HG03135 (cell line): Measurements from ENCODE around the gene TMEM37.

Experiments used
- ATAC-seq: cut with Tn5 transposase; IDR thresholded peaks from one replicate; pipeline ENCODE4 v1.9.1; 2021; ENCODE audit warnings: mild to moderate bottlenecking, moderate library complexity; ENCODE audit not compliant: unreplicated experiment

The TMEM37 gene

GRCh38 chr2:119416299-119416923 lies 15.2 kb upstream of the TMEM37 start:
- ATAC-seq = no peak

- no peak for ATAC-seq
These were observed 13.7 kb upstream of the TMEM37 start for GRCh38 chr2:119417908-119418307.

- ATAC-seq = no peak
These were observed 12.6 kb upstream of the TMEM37 start for GRCh38 chr2:119419065-119419464.

DNA sequence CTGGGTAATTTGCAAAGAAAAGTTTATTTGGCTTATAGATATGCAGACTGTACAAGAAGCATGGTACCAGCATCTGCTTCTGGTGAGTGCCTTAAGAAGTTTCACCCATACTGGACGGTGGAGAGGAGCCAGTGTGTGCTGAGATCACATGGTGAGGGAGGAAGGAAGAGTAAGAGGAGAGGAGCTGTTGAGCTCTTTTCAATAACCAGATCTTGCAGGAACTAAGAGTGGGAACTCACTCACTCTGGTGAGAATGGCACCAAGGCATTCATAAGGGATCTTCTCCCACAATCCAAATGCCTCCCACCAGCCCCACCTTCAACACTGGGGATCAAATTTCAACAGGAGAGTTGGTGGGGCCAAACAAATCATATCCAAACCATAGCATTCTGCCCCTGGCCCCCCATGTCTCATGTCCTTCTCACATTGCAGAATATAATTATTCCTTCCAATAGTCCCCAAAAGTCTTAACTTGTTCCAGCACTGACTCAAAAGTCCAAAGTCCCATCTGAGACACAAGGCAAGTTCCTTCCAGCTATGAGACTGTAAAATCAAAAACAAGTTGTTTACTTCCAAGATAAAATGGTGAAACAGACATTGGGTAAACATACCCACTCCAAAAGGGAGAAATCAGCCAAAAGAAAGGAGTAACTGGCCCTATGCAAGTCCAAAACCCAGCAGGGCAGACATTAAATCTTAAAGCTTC lies 11.7 kb upstream of the TMEM37 start:
- no peak for ATAC-seq

GRCh38 chr2:119421304-119421703 lies 10.3 kb upstream of the TMEM37 start:
- ATAC-seq = no peak

DNA sequence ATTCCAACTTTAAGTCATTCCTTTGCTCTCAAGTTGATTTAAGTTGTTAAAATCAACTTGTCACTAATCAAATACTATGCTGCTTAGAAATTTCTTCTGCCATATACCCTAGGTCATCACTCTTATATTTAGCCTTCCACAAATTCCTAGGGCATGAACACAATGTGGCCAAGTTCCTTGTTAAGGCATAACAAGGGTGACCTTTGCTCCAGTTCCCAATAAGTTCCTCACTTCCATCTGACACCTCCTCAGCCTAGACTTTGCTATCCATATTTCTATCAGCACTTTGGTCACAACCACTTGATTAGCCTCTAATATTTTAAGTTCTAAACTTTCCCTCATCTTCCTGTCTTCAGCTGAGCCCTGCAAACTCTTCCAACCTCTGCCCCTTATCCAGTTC lies 9.9 kb upstream of the TMEM37 start:
- ATAC-seq = no peak

GRCh38 chr2:119422360-119423107 lies 9.1 kb upstream of the TMEM37 start:
- no peak for ATAC-seq

DNA sequence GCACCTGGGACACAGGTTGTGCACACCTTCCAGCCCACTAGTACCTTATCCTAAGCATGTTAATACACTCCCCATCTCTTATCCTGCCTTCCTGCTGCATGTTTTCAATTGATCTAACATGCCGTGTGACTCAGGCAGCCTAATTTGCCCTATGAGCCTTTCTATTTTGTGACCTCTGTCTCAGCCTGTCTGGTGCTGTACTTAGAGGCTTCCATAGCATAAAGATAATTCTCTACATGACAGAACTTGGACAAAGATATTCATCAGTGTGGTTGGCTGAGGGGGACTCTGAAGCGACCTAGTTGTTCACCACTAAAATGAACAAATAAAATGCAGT lies 8.6 kb upstream of the TMEM37 start:
- no peak for ATAC-seq

- ATAC-seq = no peak
These were observed 7.8 kb upstream of the TMEM37 start for GRCh38 chr2:119423811-119424210.

DNA sequence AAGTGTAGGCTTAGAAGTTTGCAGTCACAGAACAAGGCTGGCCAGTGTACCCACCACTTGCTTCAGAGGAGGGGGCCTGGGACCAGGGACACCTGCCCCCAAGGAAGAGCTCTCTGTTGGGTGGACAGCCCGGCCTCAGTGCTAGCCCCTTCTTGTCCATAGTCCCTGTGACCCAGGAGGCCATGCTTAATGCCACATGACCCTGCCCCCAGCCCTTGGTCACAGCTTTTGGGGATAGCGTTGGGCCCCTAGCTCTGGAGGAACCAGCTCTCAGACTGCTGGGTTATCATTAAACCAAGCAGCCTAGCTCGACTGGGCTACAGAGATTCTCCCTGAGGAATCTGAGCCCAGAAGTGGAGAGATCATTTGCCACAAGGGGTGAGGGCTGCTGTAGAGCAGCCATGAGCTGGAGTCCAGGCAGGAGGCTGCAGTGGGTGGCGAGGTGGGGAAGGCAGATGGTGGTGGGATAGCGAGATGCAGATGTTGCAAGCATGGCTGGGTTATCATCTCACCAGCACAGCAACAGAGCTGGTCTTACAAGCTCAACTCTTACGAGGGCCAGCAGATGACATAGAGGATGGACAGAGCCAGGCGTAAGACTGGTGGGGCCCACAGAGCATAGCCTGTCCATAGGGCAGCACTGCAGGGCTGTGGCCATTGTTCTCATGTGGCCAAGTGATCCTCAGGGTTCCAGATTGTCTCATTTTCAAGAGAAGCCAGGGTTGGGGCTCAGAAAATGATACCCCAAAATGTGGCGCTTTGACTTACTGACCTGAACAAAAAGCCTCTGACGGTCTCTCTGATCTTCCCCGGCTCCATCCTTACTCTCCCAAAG lies 7.2 kb upstream of the TMEM37 start:
- ATAC-seq = no peak

GRCh38 chr2:119425119-119425405 lies 6.6 kb upstream of the TMEM37 start:
- ATAC-seq = no peak

- ATAC-seq = no peak
These were observed 5.8 kb upstream of the TMEM37 start for GRCh38 chr2:119425620-119426395.

- ATAC-seq = no peak
These were observed 5.3 kb upstream of the TMEM37 start for GRCh38 chr2:119426396-119426675.

DNA sequence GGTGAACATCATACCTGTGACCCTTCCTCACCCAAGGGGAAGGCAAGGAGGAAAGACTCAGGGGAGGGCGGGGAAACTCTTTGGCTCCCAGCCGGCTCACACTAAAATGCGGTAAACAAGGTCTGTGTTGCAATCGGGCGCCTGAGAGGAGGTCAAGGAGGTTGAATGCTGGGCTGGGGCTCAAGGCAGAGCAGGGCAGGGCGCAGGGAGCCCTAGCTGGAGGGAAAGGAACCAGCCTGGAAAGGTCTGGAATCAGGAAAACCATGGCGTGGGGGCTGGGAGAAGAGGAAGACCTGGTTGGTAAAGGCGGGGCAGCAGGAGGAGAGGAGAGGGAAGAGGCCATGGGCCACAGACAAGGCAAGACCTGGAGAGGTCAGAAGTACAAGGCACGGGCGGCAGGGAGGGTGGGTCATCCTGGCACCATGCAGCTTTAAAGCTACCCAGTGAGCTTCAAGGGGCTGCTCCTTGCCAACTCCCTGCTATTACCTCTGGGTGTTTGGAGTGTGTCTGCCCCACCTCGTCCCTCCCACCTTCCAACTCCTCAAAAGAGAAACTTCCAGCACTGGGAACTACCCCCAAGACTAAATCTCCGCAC lies 4.8 kb upstream of the TMEM37 start:
- no peak for ATAC-seq

DNA sequence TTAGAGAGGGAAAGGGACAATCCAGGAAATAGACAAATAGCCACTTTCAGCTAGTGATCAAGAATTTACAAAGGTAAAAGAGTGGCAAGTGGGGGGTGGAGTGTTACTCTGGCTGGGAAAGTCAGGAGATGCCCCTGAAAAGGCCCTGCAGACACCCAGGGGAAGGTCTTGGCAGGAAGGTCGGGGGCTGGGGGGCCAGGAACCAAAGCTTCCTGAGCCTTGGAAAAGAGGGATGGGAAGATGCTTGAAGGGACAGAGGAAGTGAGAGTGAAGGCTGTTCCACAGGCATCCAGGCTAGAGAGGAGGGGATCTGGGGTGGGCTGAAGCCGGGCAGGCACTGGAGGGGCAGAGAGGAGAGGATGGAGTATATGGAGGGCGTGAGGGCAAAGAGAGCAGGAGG lies 3.9 kb upstream of the TMEM37 start:
- ATAC-seq = no peak

GRCh38 chr2:119428488-119429224 lies 3.0 kb upstream of the TMEM37 start:
- no peak for ATAC-seq

DNA sequence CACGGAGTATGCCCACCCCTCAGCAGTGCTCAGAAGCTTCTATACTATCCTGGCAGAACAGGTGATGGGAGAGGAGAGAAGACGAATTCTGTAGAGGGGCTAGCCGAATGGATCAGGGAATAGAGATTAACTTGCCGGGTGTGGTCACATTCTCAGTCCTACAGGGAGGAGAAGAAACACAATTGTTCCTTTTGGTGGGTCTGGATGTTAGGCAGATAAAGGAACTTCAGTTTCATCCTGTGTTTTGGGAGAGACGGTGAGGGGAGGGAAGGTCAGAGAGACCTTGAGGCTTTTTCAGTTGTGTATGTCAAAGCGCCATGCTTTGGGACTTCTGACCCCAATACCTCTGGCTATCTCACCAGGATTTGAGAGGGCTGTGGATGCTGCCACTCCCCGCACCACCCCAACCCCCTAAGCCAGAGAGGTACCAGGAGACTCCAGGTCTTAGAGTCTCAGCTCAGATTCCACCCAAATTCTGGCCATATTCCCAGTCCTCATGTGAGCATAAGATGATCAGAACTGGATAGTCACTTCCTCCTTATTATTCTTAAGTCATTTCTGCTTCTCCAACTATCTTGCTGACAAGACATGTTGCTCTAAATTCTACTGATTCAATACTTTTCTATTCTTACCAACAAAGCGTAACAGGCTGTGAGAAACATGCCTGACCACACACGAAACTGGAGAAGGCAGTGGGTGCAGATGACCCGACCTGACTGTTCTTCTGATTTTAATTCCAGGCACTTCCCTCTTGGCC lies 2.3 kb upstream of the TMEM37 start:
- ATAC-seq = no peak

GRCh38 chr2:119430023-119430498 lies 1.6 kb upstream of the TMEM37 start:
- no peak for ATAC-seq
